IPS-18c (cell line): ENCODE data around the gene INIP.

Source experiments
- H3K4me3 ChIP-seq: 2 replicates; pipeline ENCODE4 v1.7.0; 2013; ENCODE audit warnings: low read depth, mild to moderate bottlenecking, low read length, moderate library complexity; ENCODE audit not compliant: insufficient read depth
- H3K9me3 ChIP-seq: one replicate; pipeline ENCODE4 v1.6.1; 2013; ENCODE audit warnings: mild to moderate bottlenecking, low read length, moderate library complexity; ENCODE audit not compliant: control insufficient read depth, insufficient read depth

Gene INIP

GRCh38 chr9:112642126-112642525 is 75.8 kb downstream of the INIP start:
- Histone ChIP-seq H3K4me3 (no peak overlapping the region), H3K9me3 (no peaks in the 10 kb centered on the region)

DNA sequence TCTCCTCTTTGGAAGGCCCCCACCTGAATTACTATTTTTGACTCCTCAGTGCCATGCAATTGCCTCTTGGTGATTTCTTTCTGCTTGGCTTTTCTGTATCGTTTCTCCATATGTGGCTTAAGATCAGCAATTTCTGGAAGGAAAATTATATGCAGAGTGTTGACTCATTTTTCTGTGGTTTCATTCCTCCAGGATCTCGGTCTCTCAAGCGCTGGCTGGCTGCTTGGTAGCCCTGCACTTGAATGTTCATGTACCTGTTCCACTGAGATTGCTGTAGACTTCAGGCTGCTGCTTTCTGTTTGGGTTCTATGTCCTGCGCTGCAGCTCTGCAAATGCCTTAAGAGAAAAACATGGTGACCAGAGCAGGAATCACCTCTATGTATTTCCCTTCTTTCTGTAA is 77.6 kb downstream of the INIP start:
- Histone ChIP-seq H3K4me3 (no peak overlapping the region), H3K9me3 (no peaks in the 10 kb centered on the region)
